NK-92 (cell line): ENCODE results near the gene NFKBIB.

ENCODE experiments used
- DNase-seq: peaks from one replicate; lab custom pipeline; 2025; ENCODE audit not compliant: unreplicated experiment; lab: John Stamatoyannopoulos, UW

Gene NFKBIB

GRCh38 chr19:38904581-38905539 is 5.1 kb downstream of the NFKBIB start:
- no peak for DNase-seq

GRCh38 chr19:38905620-38906019 is 5.9 kb downstream of the NFKBIB start:
- no peak for DNase-seq

GRCh38 chr19:38907227-38907626 is 7.5 kb downstream of the NFKBIB start:
- DNase-seq: no peak

GRCh38 chr19:38907670-38908069 is 7.9 kb downstream of the NFKBIB start:
- DNase-seq: no peak

- DNase-seq: no peak
These were observed 9.1 kb downstream of the NFKBIB start for GRCh38 chr19:38908911-38909310.

GRCh38 chr19:38910488-38910887 is 10.7 kb downstream of the NFKBIB start:
- DNase-seq: no peak

- no peak for DNase-seq
These were observed 11.7 kb downstream of the NFKBIB start for GRCh38 chr19:38911388-38912001.

- no peak for DNase-seq
These were observed 13.1 kb downstream of the NFKBIB start for GRCh38 chr19:38912600-38913514.

- DNase-seq: no peak
These were observed 14.2 kb downstream of the NFKBIB start for GRCh38 chr19:38913958-38914357.

GRCh38 chr19:38915329-38916321 is 15.9 kb downstream of the NFKBIB start:
- DNase-seq: no peak

- no peak for DNase-seq
These were observed 17.7 kb downstream of the NFKBIB start for GRCh38 chr19:38917516-38917915.

- no peak for DNase-seq
These were observed 18.2 kb downstream of the NFKBIB start for GRCh38 chr19:38917921-38918491.

- no peak for DNase-seq
These were observed 18.8 kb downstream of the NFKBIB start for GRCh38 chr19:38918526-38918925.

GRCh38 chr19:38919837-38920601 is 20.2 kb downstream of the NFKBIB start:
- no peak for DNase-seq

- DNase-seq: no peak
These were observed 21.0 kb downstream of the NFKBIB start for GRCh38 chr19:38920602-38921419.

GRCh38 chr19:38921420-38922274 is 21.9 kb downstream of the NFKBIB start:
- no peak for DNase-seq

GRCh38 chr19:38922482-38922881 is 22.7 kb downstream of the NFKBIB start:
- DNase-seq: no peak
